Gastrocnemius medialis (tissue), 4 donors: ENCODE data around the gene LRRC61.

Experiments
- CTCF ChIP-seq, 5 experiments: fragments of 450-650 bp in 3 of 5; fragments of 200-600 bp in 2 of 5; sonication (generic) in 2 of 5; IDR thresholded peaks in 4 of 5; conservative IDR thresholded peaks in 1 of 5; 1 replicate in 4 of 5; 2 replicates in 1 of 5; pipeline ENCODE4 v1.5.1; 2016 to 2019; ENCODE audit warnings: antibody characterized with exemption in 5 of 5, mild to moderate bottlenecking in 3 of 5, moderate library complexity in 3 of 5
- POLR2A ChIP-seq, 2 donors: fragments of 450-650 bp; IDR thresholded peaks; one replicate each; pipeline ENCODE4 v1.6.1; 2017; ENCODE audit warnings: antibody characterized with exemption in 2 of 2, mild to moderate bottlenecking in 2 of 2, moderate library complexity in 2 of 2

DNA sequence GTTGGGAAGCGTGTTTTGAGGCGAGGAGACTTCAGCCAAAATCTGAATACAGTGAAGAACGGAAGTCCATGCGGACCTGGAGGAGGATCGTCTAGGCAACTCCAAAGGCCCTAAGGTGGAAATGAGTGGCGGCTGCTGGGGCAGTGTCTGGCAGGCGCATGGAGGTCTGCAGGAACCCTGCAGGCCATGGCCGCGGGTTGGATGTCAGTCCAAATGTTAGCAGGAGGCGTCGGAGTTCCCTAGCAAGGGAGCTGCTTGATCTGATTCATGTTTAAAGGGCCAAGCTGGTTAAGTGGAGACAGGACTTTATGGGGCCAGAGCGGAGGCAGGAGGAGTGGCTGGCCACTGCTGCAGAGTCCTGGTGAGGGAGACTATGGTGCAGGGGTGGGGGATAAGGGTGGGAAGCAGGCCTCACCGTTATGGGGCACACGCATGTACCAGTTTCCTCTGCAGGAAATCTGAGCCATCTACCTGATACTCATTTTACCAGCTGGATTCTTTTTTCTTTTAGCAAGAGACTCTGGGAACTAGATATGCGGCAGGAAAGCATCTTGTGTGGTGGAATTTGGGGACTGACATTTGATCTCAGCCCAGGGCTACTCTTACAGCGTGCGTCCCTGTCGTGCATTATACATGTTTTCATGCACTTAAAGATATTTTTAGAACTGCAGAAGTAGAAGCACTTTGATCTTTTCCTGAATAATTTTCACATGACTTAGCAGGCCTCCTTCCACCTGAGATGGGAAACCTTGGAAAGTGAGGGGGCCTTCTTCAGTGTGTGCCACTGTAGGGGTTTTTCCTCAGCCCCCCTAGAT is 38.9 kb downstream of the LRRC61 start:
- no peak for TF ChIP-seq POLR2A (IDR thresholded peaks at IDR 0.05)
- no peak for TF ChIP-seq CTCF (IDR thresholded peaks at IDR 0.05 in 4 of 5, conservative IDR thresholded peaks at IDR 0.05 in 1 of 5)
